ENCODE data around the gene PCDHA1.

GRCh38 chr5:140840978-140841962 lies 55.3 kb downstream of the PCDHA1 start, which contains the start of gene PCDHA8:
- TF ChIP-seq POLR2A (IDR thresholded peaks at IDR 0.05) (no peak), POLR2AphosphoS5 (IDR thresholded peaks at IDR 0.05) (no peak), EP300 (IDR thresholded peaks at IDR 0.05) (no peak)
- TF ChIP-seq, protein P1, sequence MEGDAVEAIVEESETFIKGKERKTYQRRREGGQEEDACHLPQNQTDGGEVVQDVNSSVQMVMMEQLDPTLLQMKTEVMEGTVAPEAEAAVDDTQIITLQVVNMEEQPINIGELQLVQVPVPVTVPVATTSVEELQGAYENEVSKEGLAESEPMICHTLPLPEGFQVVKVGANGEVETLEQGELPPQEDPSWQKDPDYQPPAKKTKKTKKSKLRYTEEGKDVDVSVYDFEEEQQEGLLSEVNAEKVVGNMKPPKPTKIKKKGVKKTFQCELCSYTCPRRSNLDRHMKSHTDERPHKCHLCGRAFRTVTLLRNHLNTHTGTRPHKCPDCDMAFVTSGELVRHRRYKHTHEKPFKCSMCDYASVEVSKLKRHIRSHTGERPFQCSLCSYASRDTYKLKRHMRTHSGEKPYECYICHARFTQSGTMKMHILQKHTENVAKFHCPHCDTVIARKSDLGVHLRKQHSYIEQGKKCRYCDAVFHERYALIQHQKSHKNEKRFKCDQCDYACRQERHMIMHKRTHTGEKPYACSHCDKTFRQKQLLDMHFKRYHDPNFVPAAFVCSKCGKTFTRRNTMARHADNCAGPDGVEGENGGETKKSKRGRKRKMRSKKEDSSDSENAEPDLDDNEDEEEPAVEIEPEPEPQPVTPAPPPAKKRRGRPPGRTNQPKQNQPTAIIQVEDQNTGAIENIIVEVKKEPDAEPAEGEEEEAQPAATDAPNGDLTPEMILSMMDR (IDR thresholded peaks at IDR 0.05): no peak
